Neural progenitor cell (in vitro differentiated cells): Measurements from ENCODE around the gene MTREX. TPM values are rescaled to one million over a fixed set of nuclear protein-coding genes. Genes with fewer than 3 reads are reported as not detected.

Experiments
- DNase-seq: peaks from one replicate; pipeline ENCODE4 v3.0.0-alpha.2; 2016; ENCODE audit warnings: low spot score
- H2AFZ ChIP-seq: fragments of 200-600 bp; sonication (generic); replicated peaks from 2 replicates; pipeline ENCODE4 v1.6.1; 2016; ENCODE audit warnings: antibody characterized with exemption
- H3F3A ChIP-seq: fragments of 200-600 bp; sonication (generic); 2 replicates; pipeline ENCODE4 v1.6.1; 2016; ENCODE audit warnings: antibody characterized with exemption, low read depth
- H3K27ac ChIP-seq: fragments of 200-600 bp; sonication (generic); 2 replicates; pipeline ENCODE4 v1.5.1; 2016; ENCODE audit warnings: mild to moderate bottlenecking
- H3K27me3 ChIP-seq: fragments of 200-600 bp; sonication (generic); 2 replicates; pipeline ENCODE4 v1.6.1; 2016; ENCODE audit warnings: mild to moderate bottlenecking, moderate library complexity
- H3K36me3 ChIP-seq: fragments of 200-600 bp; sonication (generic); 2 replicates; pipeline ENCODE4 v1.5.1; 2016
- H3K4me1 ChIP-seq: fragments of 200-600 bp; sonication (generic); 2 replicates; pipeline ENCODE4 v1.6.1; 2016; ENCODE audit warnings: mixed run types
- H3K4me2 ChIP-seq: fragments of 200-600 bp; sonication (generic); 2 replicates; pipeline ENCODE4 v1.6.1; 2016
- H3K4me3 ChIP-seq: fragments of 200-600 bp; sonication (generic); 2 replicates; pipeline ENCODE4 v1.5.1; 2016
- H3K79me2 ChIP-seq: fragments of 200-600 bp; sonication (generic); 2 replicates; pipeline ENCODE4 v1.6.1; 2016; ENCODE audit warnings: low read depth
- H3K9ac ChIP-seq: fragments of 200-600 bp; sonication (generic); 2 replicates; pipeline ENCODE4 v1.6.1; 2016
- H3K9me3 ChIP-seq: fragments of 200-600 bp; sonication (generic); 2 replicates; pipeline ENCODE4 v1.5.1; 2016; ENCODE audit warnings: low read depth
- H4K20me1 ChIP-seq: fragments of 200-600 bp; sonication (generic); 2 replicates; pipeline ENCODE4 v1.6.1; 2016; ENCODE audit warnings: low read depth
- H3K27ac Mint-ChIP-seq: 3 replicates; pipeline ENCODE4 v1.8.0; 2021; ENCODE audit warnings: mixed read lengths
- H3K27me3 Mint-ChIP-seq: 2 replicates; pipeline ENCODE4 v1.8.0; 2022; ENCODE audit warnings: low read depth, mild to moderate bottlenecking, inconsistent platforms, moderate library complexity, mixed read lengths; ENCODE audit not compliant: insufficient read depth
- H3K36me3 Mint-ChIP-seq: 3 replicates; pipeline ENCODE4 v1.8.0; 2021; ENCODE audit warnings: mixed read lengths
- H3K4me1 Mint-ChIP-seq: 3 replicates; pipeline ENCODE4 v1.8.0; 2021; ENCODE audit warnings: mixed read lengths
- H3K4me3 Mint-ChIP-seq: 3 replicates; pipeline ENCODE4 v1.8.0; 2021; ENCODE audit warnings: mild to moderate bottlenecking, moderate library complexity, mixed read lengths
- H3K9me3 Mint-ChIP-seq: 3 replicates; pipeline ENCODE4 v1.8.0; 2020; ENCODE audit warnings: mixed read lengths
- EZH2 ChIP-seq: fragments of 200-600 bp; sonication (generic); IDR thresholded peaks from 2 replicates; pipeline ENCODE4 v1.6.1; 2017; ENCODE audit warnings: antibody characterized with exemption, mild to moderate bottlenecking, moderate library complexity
- EZH2phosphoT487 ChIP-seq: fragments of 200-600 bp; sonication (generic); IDR thresholded peaks from 2 replicates; pipeline ENCODE4 v1.6.1; 2017; ENCODE audit warnings: antibody characterized with exemption
- total RNA-seq: library from RNA; depleted of rRNA; stranded (reverse); fragments of >200 nt; gene quantifications from 2 replicates; pipeline ENCODE4 v1.2.3, GENCODE V29; 2015; ENCODE audit warnings: low replicate concordance
- TF ChIP-seq, protein P1 (sequence below): fragments of 200-600 bp; sonication (generic); IDR thresholded peaks from 2 replicates; pipeline ENCODE4 v1.5.1; 2017; ENCODE audit warnings: antibody characterized with exemption, mild to moderate bottlenecking

Gene MTREX
- total RNA-seq, 1 donor from 2014 or later = 198 TPM

DNA sequence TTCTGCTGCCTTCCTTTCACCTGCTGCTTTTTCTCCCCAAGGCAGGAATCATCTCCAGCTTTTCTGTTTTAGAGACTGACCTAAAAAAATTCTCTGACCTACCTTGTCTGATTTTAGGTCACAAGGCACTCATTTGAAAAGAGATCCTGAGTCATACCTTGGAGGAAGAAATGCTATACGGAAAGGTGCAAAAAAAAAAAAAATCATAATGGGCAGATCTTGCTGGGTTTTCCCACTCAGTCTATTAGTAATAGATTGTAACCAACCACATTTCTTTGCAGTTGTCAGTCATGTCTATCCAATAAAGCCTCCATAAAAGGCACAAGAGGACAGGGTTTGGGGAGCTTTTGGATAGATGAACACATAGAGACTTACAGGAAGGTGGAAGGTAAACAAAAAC is 70.0 kb downstream of the MTREX start:
- Mint-ChIP-seq H3K27me3 (no peaks in the 10 kb centered on the region), H3K36me3 (peaks cover 33% of the 10 kb centered on the region), H3K4me1 (no peaks in the 10 kb centered on the region), H3K4me3 (no peak overlapping the region), H3K27ac (no peak overlapping the region), H3K9me3 (peaks cover 4% of the 10 kb centered on the region)
- H3K4me3 ChIP-seq = no peak overlapping the region
- H3K4me2 ChIP-seq = no peak overlapping the region
- H3K4me1 ChIP-seq = no peaks in the 10 kb centered on the region
- DNase-seq = no peak
- H3K27me3 ChIP-seq = no peaks in the 10 kb centered on the region
- no peaks in the 10 kb centered on the region for H3K79me2 ChIP-seq
- no peak overlapping the region for H3K9ac ChIP-seq
- no peaks in the 10 kb centered on the region for H4K20me1 ChIP-seq
- no peak for TF ChIP-seq EZH2phosphoT487
- TF ChIP-seq, protein P1, sequence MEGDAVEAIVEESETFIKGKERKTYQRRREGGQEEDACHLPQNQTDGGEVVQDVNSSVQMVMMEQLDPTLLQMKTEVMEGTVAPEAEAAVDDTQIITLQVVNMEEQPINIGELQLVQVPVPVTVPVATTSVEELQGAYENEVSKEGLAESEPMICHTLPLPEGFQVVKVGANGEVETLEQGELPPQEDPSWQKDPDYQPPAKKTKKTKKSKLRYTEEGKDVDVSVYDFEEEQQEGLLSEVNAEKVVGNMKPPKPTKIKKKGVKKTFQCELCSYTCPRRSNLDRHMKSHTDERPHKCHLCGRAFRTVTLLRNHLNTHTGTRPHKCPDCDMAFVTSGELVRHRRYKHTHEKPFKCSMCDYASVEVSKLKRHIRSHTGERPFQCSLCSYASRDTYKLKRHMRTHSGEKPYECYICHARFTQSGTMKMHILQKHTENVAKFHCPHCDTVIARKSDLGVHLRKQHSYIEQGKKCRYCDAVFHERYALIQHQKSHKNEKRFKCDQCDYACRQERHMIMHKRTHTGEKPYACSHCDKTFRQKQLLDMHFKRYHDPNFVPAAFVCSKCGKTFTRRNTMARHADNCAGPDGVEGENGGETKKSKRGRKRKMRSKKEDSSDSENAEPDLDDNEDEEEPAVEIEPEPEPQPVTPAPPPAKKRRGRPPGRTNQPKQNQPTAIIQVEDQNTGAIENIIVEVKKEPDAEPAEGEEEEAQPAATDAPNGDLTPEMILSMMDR = no peak
- TF ChIP-seq EZH2 = no peak
- no peak overlapping the region for H2AFZ ChIP-seq
- H3K36me3 ChIP-seq = peaks cover 28% of the 10 kb centered on the region
- no peaks in the 10 kb centered on the region for H3K9me3 ChIP-seq
- no peak overlapping the region for H3K27ac ChIP-seq
- H3F3A ChIP-seq = no peaks in the 10 kb centered on the region

- Histone ChIP-seq H3K4me2 (no peak overlapping the region), H3K27me3 (no peaks in the 10 kb centered on the region), H3K36me3 (peaks cover 50% of the 10 kb centered on the region), H3K9ac (no peak overlapping the region), H3K27ac (no peak overlapping the region), H3K4me1 (no peaks in the 10 kb centered on the region), H3K79me2 (peaks cover 10% of the 10 kb centered on the region), H3K4me3 (no peak overlapping the region), H4K20me1 (no peaks in the 10 kb centered on the region), H3F3A (no peaks in the 10 kb centered on the region), H3K9me3 (no peaks in the 10 kb centered on the region), H2AFZ (no peak overlapping the region)
- Mint-ChIP-seq H3K4me1 (no peaks in the 10 kb centered on the region), H3K27ac (no peak overlapping the region), H3K9me3 (peaks cover 4% of the 10 kb centered on the region), H3K4me3 (no peak overlapping the region), H3K36me3 (peaks cover 45% of the 10 kb centered on the region), H3K27me3 (no peaks in the 10 kb centered on the region)
- no peak for DNase-seq
- TF ChIP-seq EZH2phosphoT487 (no peak), EZH2 (no peak)
- TF ChIP-seq, protein P1 = no peak
These were observed 75.5 kb downstream of the MTREX start for GRCh38 chr5:55383254-55383653.

GRCh38 chr5:55384072-55384471 is 76.3 kb downstream of the MTREX start:
- Mint-ChIP-seq H3K27ac (no peak overlapping the region), H3K36me3 (peaks cover 45% of the 10 kb centered on the region), H3K9me3 (peaks cover 4% of the 10 kb centered on the region), H3K27me3 (no peaks in the 10 kb centered on the region), H3K4me3 (no peak overlapping the region), H3K4me1 (no peaks in the 10 kb centered on the region)
- Histone ChIP-seq H3K4me1 (no peaks in the 10 kb centered on the region), H3K79me2 (peaks cover 10% of the 10 kb centered on the region), H3K9me3 (no peaks in the 10 kb centered on the region), H3K4me2 (no peak overlapping the region), H4K20me1 (no peaks in the 10 kb centered on the region), H3K9ac (no peak overlapping the region), H3K27me3 (no peaks in the 10 kb centered on the region), H3K4me3 (no peak overlapping the region), H3K36me3 (peaks cover 46% of the 10 kb centered on the region), H3F3A (no peaks in the 10 kb centered on the region), H2AFZ (no peak overlapping the region), H3K27ac (no peak overlapping the region)
- no peak for TF ChIP-seq EZH2
- no peak for TF ChIP-seq EZH2phosphoT487
- TF ChIP-seq, protein P1 = no peak
- DNase-seq = no peak
